ENCODE measurements around the gene KRTAP5-6.
"Not testable (repeated sequence)": the region's sequence is repeated elsewhere in the genome, so short reads cannot be mapped to it uniquely, and the experiment has no call there.

KRTAP5-6 gene

GRCh38 chr11:1683904-1684572, 13.0 kb upstream of the KRTAP5-6 start:
- DNase-seq, result not testable (repeated sequence)

GRCh38 chr11:1684886-1685874, 11.8 kb upstream of the KRTAP5-6 start:
- not testable (repeated sequence) for DNase-seq

GRCh38 chr11:1686220-1686619, 10.8 kb upstream of the KRTAP5-6 start:
- DNase-seq, result not testable (repeated sequence)

- DNase-seq, result not testable (repeated sequence)
Measured at GRCh38 chr11:1688336-1688947, 8.6 kb upstream of the KRTAP5-6 start.

GRCh38 chr11:1689250-1690166, 7.5 kb upstream of the KRTAP5-6 start:
- DNase-seq, result not testable (repeated sequence)

GRCh38 chr11:1690167-1691025, 6.6 kb upstream of the KRTAP5-6 start:
- no peak for DNase-seq

- DNase-seq, result no peak
Measured at GRCh38 chr11:1691026-1691877, 5.7 kb upstream of the KRTAP5-6 start.

- DNase-seq, result no peak
Measured at GRCh38 chr11:1691878-1692707, 4.9 kb upstream of the KRTAP5-6 start.

GRCh38 chr11:1692708-1693326, 4.2 kb upstream of the KRTAP5-6 start:
- no peak for DNase-seq

- peak; percentile 94 for DNase-seq
Measured at GRCh38 chr11:1693327-1694063, 3.5 kb upstream of the KRTAP5-6 start.

- peak; percentile 98 for DNase-seq
Measured at GRCh38 chr11:1694064-1694845, 2.7 kb upstream of the KRTAP5-6 start.

- DNase-seq, result no peak
Measured at GRCh38 chr11:1694846-1695547, 2.0 kb upstream of the KRTAP5-6 start.

GRCh38 chr11:1695548-1696108, 1.4 kb upstream of the KRTAP5-6 start:
- DNase-seq, result no peak

- DNase-seq, result no peak
Measured at GRCh38 chr11:1699771-1700170, 2.8 kb downstream of the KRTAP5-6 start.

GRCh38 chr11:1701091-1701807, 4.3 kb downstream of the KRTAP5-6 start:
- peak; percentile 59 for DNase-seq

- peak; percentile 35 for DNase-seq
Measured at GRCh38 chr11:1702506-1702905, 5.5 kb downstream of the KRTAP5-6 start.
